ENCODE measurements around the gene GTF3C4. TPM values are rescaled to one million over a fixed set of nuclear protein-coding genes. Genes with fewer than 3 reads are reported as not detected.

The GTF3C4 gene
- total RNA-seq, 1 donor from 2014 or later = 27.9 TPM

DNA sequence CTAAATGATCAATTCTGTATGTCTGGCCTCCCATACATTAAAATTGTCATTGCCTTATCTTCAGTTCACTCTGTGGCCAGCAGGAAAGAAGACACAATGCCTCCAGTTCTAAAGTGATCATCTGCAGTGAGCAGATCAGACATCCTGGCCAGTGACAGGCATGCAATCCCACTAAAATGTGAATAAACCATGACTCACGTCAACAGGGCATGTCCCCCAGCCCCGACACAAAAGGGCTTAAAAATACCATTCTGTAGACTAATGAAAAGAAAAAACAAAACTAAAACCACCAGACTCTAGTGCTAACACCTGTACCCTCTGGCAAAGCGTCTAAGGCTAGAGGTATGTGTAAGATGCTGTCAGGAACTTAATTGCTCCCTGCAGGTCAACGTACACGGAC is 39.0 kb upstream of the GTF3C4 start:
- peaks cover 21% of the 10 kb centered on the region for H3K36me3 Mint-ChIP-seq (ENCODE audit: low read depth, unreplicated experiment)
- Histone ChIP-seq H2AFZ (ENCODE audit: low read depth, low read length) (no peak overlapping the region), H4K20me1 (ENCODE audit: insufficient read depth, low read length) (peaks cover 22% of the 10 kb centered on the region), H3K4me2 (ENCODE audit: low read length) (peak overlapping the region; percentile 49), H3K4me1 (ENCODE audit: insufficient read depth, low read length) (peaks cover 19% of the 10 kb centered on the region), H3K79me2 (ENCODE audit: insufficient read depth, low read length) (no peaks in the 10 kb centered on the region), H3K9me3 (ENCODE audit: insufficient read depth, low read depth, low read length) (no peaks in the 10 kb centered on the region), H3K4me3 (ENCODE audit: insufficient read depth, low read depth, low read length) (no peak overlapping the region), H3K27ac (ENCODE audit: low read depth, low read length) (peak overlapping the region; percentile 38), H3K9ac (ENCODE audit: low read length) (no peak overlapping the region), H3K36me3 (ENCODE audit: insufficient read depth, low read length) (peaks cover 33% of the 10 kb centered on the region), H3K27me3 (ENCODE audit: insufficient read depth, low read length) (no peaks in the 10 kb centered on the region)
- H3K9me3 Mint-ChIP-seq (ENCODE audit: unreplicated experiment) = no peaks in the 10 kb centered on the region
- H3K4me3 Mint-ChIP-seq (ENCODE audit: unreplicated experiment) = peak overlapping the region; percentile 58
- FAIRE-seq = no peak
- no peaks in the 10 kb centered on the region for H3K27me3 Mint-ChIP-seq (ENCODE audit: low read depth, unreplicated experiment)
- H3K27ac Mint-ChIP-seq (ENCODE audit: unreplicated experiment) = peak overlapping the region; percentile 85
- peak; percentile 77 for DNase-seq (ENCODE audit: low read depth)
- peaks cover 36% of the 10 kb centered on the region for H3K4me1 Mint-ChIP-seq (ENCODE audit: low read depth, unreplicated experiment)
- no peak for TF ChIP-seq EZH2 (IDR thresholded peaks at IDR 0.05; ENCODE audit: insufficient read depth, low read length)
- TF ChIP-seq, protein P1, sequence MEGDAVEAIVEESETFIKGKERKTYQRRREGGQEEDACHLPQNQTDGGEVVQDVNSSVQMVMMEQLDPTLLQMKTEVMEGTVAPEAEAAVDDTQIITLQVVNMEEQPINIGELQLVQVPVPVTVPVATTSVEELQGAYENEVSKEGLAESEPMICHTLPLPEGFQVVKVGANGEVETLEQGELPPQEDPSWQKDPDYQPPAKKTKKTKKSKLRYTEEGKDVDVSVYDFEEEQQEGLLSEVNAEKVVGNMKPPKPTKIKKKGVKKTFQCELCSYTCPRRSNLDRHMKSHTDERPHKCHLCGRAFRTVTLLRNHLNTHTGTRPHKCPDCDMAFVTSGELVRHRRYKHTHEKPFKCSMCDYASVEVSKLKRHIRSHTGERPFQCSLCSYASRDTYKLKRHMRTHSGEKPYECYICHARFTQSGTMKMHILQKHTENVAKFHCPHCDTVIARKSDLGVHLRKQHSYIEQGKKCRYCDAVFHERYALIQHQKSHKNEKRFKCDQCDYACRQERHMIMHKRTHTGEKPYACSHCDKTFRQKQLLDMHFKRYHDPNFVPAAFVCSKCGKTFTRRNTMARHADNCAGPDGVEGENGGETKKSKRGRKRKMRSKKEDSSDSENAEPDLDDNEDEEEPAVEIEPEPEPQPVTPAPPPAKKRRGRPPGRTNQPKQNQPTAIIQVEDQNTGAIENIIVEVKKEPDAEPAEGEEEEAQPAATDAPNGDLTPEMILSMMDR (IDR thresholded peaks at IDR 0.05; ENCODE audit: insufficient read depth, low read depth, low read length) = peak; percentile 11

DNA sequence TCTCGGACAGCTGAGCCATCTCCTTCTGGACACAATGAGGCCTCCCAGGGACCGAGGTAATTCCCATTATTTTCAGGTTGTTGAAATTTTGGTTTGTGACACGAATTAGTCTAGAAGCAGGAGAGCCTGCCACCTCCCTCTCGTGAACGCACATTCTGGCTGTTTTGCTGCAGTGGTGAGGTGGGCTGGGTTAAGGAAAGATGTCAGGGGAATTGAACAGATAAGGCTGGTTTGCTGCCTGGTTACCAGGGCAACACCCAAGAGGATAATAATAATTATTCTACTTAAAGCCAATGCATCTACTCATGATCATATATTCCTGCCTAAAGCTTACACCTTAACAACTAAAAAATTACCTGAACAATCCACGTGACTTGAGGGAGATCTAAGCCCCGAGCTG is 38.6 kb upstream of the GTF3C4 start:
- peaks cover 34% of the 10 kb centered on the region for H3K4me1 Mint-ChIP-seq (ENCODE audit: low read depth, unreplicated experiment)
- peak overlapping the region; percentile 85 for H3K27ac Mint-ChIP-seq (ENCODE audit: unreplicated experiment)
- H3K27ac ChIP-seq (ENCODE audit: low read depth, low read length) = peak overlapping the region; percentile 38
- H3K9ac ChIP-seq (ENCODE audit: low read length) = no peak overlapping the region
- peaks cover 33% of the 10 kb centered on the region for H3K36me3 ChIP-seq (ENCODE audit: insufficient read depth, low read length)
- H3K79me2 ChIP-seq (ENCODE audit: insufficient read depth, low read length) = no peaks in the 10 kb centered on the region
- FAIRE-seq (no peak), DNase-seq (ENCODE audit: low read depth) (no peak)
- H2AFZ ChIP-seq (ENCODE audit: low read depth, low read length) = no peak overlapping the region
- peaks cover 19% of the 10 kb centered on the region for H3K4me1 ChIP-seq (ENCODE audit: insufficient read depth, low read length)
- peaks cover 26% of the 10 kb centered on the region for H4K20me1 ChIP-seq (ENCODE audit: insufficient read depth, low read length)
- H3K4me2 ChIP-seq (ENCODE audit: low read length) = peak overlapping the region; percentile 49
- no peak overlapping the region for H3K4me3 ChIP-seq (ENCODE audit: insufficient read depth, low read depth, low read length)
- H3K27me3 ChIP-seq (ENCODE audit: insufficient read depth, low read length) = no peaks in the 10 kb centered on the region
- H3K4me3 Mint-ChIP-seq (ENCODE audit: unreplicated experiment) = peak overlapping the region; percentile 58
- TF ChIP-seq, protein P1 (IDR thresholded peaks at IDR 0.05; ENCODE audit: insufficient read depth, low read depth, low read length) = no peak
- TF ChIP-seq EZH2 (IDR thresholded peaks at IDR 0.05; ENCODE audit: insufficient read depth, low read length) = no peak
- H3K27me3 Mint-ChIP-seq (ENCODE audit: low read depth, unreplicated experiment) = no peaks in the 10 kb centered on the region
- H3K36me3 Mint-ChIP-seq (ENCODE audit: low read depth, unreplicated experiment) = peaks cover 19% of the 10 kb centered on the region
- no peaks in the 10 kb centered on the region for H3K9me3 Mint-ChIP-seq (ENCODE audit: unreplicated experiment)
- no peaks in the 10 kb centered on the region for H3K9me3 ChIP-seq (ENCODE audit: insufficient read depth, low read depth, low read length)

DNA sequence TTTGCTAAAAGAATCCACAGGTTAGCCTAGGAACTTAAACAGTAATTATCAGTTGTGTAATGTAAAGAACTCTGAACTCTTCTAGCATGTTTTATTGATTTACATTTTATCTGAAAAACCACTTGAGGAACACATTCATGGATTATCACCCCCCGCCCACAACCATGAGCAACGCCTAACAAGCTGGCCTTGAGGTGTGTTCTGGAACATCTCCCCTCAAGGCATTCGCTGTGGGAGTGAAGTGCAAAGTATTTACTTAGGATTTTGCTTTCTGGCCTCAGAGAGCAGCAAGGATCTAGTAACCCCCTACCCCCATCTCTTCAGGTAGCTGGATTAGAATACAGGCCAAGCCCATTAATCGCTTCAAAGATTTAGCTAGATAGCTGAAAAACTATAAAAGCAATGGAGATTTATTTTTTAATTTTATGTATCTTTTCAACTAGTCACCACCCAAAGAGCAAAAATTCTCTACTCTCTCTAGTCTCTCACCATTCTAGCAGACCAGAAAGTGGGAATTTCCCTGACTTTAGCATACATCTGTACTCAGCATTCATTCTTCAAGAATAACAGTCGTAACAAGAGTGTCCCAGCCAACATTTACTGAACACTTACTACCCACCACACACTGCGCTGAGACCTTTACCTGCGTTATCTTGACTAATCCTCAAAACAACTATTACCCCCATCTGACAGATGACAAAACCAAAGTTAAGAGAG is 37.7 kb upstream of the GTF3C4 start:
- DNase-seq (ENCODE audit: low read depth) (no peak), FAIRE-seq (no peak)
- Histone ChIP-seq H2AFZ (ENCODE audit: low read depth, low read length) (no peak overlapping the region), H4K20me1 (ENCODE audit: insufficient read depth, low read length) (peaks cover 29% of the 10 kb centered on the region), H3K79me2 (ENCODE audit: insufficient read depth, low read length) (no peaks in the 10 kb centered on the region), H3K4me3 (ENCODE audit: insufficient read depth, low read depth, low read length) (no peak overlapping the region), H3K27ac (ENCODE audit: low read depth, low read length) (no peak overlapping the region), H3K9me3 (ENCODE audit: insufficient read depth, low read depth, low read length) (no peaks in the 10 kb centered on the region), H3K9ac (ENCODE audit: low read length) (no peak overlapping the region), H3K36me3 (ENCODE audit: insufficient read depth, low read length) (peaks cover 29% of the 10 kb centered on the region), H3K27me3 (ENCODE audit: insufficient read depth, low read length) (no peaks in the 10 kb centered on the region), H3K4me1 (ENCODE audit: insufficient read depth, low read length) (peaks cover 19% of the 10 kb centered on the region), H3K4me2 (ENCODE audit: low read length) (no peak overlapping the region)
- Mint-ChIP-seq H3K27me3 (ENCODE audit: low read depth, unreplicated experiment) (no peaks in the 10 kb centered on the region), H3K27ac (ENCODE audit: unreplicated experiment) (peak overlapping the region; percentile 37), H3K4me1 (ENCODE audit: low read depth, unreplicated experiment) (peaks cover 34% of the 10 kb centered on the region), H3K36me3 (ENCODE audit: low read depth, unreplicated experiment) (peaks cover 19% of the 10 kb centered on the region), H3K4me3 (ENCODE audit: unreplicated experiment) (no peak overlapping the region), H3K9me3 (ENCODE audit: unreplicated experiment) (no peaks in the 10 kb centered on the region)
- TF ChIP-seq, protein P1 (IDR thresholded peaks at IDR 0.05; ENCODE audit: insufficient read depth, low read depth, low read length) = no peak
- no peak for TF ChIP-seq EZH2 (IDR thresholded peaks at IDR 0.05; ENCODE audit: insufficient read depth, low read length)

Data from astrocyte (in vitro differentiated cells and primary cell).